Breast epithelium (tissue), 3 donors: ENCODE measurements around the gene RALGPS1.

Experiments
- CTCF ChIP-seq, 3 donors: fragments of 450-650 bp; IDR thresholded peaks; one replicate each; pipeline ENCODE4 v1.5.1; 2016 to 2017; ENCODE audit warnings: antibody characterized with exemption in 3 of 3, mild to moderate bottlenecking in 3 of 3, moderate library complexity in 3 of 3
- POLR2A ChIP-seq: fragments of 450-650 bp; IDR thresholded peaks from one replicate; pipeline ENCODE4 v1.6.1; 2016; ENCODE audit warnings: antibody characterized with exemption, mild to moderate bottlenecking, moderate library complexity

- TF ChIP-seq CTCF (IDR thresholded peaks at IDR 0.05): no peak
- TF ChIP-seq POLR2A: no peak
These were observed 295.5 kb downstream of the RALGPS1 start for GRCh38 chr9:127209948-127210640.
